NCI-H187 (cell line): ENCODE results near the gene SAMD13.
A peak's percentile ranks its signal among the peaks of the same experiment; 100 is the strongest.
"Not testable (repeated sequence)": the region's sequence is repeated elsewhere in the genome, so short reads cannot be mapped to it uniquely, and the experiment has no call there.

Source experiments
- DNase-seq, 2 experiments: peaks; one replicate each; lab custom pipeline; 2025; lab: John Stamatoyannopoulos, UW

The SAMD13 gene

GRCh38 chr1:84286071-84286470, 15.4 kb upstream of the SAMD13 start:
- no peak for DNase-seq

DNA sequence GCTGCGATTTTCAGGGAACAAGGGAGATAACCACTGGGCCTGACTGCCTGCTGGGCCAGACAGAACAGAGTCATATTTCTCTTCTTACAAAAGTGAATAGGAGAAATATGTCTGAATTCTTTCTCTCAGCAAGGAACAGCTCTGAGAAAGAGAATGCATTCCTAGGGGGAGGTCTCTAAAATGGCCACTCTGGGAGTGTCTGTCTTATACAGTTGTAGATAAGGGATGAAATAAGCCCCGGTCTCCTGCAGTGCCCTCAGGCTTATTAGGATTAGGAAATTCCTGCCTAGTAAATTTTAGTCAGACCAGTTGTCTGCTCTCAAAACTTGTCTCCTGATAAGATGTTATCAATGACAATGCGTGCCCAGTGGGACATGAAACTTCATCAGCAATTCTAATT, 14.1 kb upstream of the SAMD13 start:
- DNase-seq, result not testable (repeated sequence)

DNA sequence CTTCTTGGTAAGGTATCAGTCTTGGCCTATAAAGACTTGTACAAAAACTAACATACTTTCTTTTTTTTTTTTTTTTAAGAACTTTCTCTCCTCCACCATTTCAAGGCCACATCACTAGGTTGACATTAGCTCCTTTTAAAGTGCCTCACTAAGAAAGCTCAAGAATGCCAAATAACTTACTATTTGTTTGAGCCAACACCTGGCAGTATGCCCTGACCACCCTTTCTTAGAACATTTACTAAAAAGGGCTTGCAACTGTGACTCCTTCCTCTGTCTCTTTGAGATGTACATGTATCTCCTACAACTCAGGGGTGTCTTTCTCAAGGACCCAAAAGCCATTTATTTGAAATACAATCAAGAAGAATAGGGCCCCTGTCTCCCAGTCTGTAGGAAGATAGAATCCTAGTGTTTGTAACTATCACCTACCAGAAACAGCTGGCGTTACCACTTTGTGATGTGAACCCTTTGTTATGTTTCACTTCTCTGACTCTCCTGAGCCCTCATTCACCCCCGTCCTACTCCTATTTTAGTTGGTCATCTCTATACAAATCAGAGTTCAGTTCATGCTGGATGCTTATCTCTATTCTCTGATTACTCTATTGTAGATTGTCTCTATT, 12.2 kb upstream of the SAMD13 start:
- DNase-seq, result no peak

- DNase-seq, result no peak
These were observed 9.4 kb upstream of the SAMD13 start for GRCh38 chr1:84291882-84292655.

DNA sequence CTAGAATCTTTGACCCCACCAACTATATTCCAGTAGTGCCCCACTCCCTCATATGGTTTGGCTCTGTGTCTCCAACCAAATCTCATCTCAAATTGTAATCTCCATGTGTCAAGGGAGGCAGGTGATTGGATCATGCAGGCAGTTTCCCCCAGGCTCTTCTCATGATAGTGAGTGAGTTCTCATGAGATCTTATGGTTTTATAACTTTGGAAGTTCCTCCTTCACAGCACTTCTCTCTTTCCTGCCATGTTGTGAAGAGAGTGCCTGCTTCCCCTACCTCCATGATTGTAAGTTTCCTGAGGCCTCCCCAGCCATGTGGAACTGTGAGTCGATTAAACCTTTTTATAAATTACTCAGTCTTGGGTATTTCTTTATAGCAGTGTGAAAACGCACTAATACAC, 7.7 kb upstream of the SAMD13 start:
- DNase-seq, result no peak

DNA sequence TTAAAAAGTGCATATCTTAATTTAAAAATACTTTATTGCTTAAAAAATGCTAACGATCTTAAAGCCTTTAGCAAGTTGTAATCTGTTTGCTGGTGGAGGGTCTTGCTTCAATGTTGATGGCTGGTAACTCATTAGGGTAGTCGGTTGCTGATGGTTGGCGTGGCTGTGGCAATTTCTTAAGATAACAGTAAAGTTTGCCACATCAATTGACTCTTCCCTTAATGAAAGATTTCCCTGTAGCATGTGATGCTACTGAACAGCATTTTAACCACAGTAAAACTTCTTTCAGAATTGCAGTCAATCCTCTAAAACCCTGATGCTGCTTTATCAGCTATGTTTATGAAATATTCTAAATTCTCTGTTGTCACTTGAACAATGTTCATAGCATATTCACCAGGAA, 6.8 kb upstream of the SAMD13 start:
- no peak for DNase-seq

DNA sequence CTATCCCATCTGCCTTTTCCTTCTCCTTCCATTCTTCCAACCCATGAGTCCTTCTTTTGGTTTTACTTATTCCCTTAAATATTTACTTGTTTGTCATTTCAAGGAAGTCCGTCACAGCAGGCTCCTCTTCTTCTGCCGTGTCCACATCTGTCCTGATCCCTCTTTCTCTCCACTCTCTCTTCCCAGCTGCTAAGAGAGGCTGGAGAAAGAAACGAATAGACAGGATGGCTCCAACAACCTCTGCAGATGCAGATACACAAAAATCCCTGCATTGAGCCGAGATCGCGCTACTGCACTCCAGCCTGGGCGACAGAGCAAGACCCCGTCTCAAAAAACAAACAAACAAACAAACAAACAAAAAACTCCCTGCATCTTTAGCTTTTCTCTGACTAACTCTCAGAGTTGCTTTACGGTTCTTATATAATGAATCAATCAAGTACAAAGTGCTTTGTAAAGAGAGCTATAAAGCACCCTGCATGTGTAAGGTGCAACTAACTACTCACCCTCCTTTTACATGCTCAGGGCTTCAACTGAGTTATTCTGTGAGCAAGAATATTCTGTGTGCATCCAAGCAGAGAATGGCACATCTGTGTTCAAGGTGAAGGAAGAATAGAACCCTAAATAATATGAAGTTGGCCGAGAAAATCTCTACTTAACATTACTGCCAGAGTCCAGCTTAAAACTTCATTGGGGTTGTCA, 3.8 kb upstream of the SAMD13 start:
- DNase-seq, result no peak

DNA sequence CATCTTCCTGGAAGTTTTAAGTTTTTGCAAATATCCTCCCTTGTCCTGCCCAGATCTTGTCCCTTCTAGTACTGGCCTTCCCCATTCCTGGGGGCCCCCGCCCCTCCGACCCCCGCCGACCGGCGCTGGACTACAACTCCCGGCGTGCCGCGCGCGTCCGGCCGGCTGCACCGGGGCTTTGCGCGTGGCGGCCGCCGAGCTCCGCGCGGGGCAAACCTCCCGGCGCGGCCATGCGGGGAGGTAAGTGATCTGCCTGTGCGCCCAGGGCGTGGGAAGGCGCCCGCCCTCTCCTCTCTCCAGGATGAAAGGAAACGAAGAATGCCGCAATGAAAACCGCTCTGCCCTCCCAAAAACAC, 3.2 kb upstream of the SAMD13 start:
- no peak for DNase-seq

- no peak for DNase-seq
These were observed 2.6 kb upstream of the SAMD13 start for GRCh38 chr1:84298684-84299535.

- DNase-seq, result no peak
These were observed 1.9 kb upstream of the SAMD13 start for GRCh38 chr1:84299536-84300170.

- DNase-seq, result no peak
These were observed 1.0 kb upstream of the SAMD13 start for GRCh38 chr1:84300501-84300900.

DNA sequence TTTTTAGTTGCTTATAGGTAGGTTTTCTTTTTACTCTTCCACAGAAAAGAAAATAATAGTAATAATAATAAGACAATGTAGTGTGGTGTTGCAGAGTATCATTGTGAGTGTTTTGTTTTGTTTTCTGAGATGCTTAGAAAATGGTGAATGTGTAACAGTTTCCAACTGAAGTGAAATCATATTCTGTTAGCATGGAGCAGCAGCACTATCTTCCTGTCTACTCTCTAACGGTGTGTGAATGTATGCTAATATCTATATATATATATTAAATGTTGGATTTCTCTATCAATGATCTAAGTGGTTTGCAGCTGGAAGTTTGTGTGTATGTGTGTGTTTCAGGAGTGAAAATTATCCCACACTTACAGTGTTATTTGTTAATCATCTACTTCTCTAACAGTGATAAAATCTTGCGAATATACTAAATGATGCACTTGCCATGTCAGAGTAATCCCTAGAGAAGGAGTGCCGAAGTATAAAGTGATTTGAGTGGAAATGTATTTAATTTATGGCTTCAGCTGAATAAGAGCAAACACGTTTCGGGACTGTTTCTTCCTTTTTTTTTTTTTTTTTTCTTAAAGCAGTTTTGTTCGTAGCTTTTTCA, 377 bp downstream of the SAMD13 start:
- peak in 1 of 2 experiments; percentile 14 for DNase-seq

GRCh38 chr1:84303314-84303830, 1.9 kb downstream of the SAMD13 start:
- DNase-seq, result no peak

DNA sequence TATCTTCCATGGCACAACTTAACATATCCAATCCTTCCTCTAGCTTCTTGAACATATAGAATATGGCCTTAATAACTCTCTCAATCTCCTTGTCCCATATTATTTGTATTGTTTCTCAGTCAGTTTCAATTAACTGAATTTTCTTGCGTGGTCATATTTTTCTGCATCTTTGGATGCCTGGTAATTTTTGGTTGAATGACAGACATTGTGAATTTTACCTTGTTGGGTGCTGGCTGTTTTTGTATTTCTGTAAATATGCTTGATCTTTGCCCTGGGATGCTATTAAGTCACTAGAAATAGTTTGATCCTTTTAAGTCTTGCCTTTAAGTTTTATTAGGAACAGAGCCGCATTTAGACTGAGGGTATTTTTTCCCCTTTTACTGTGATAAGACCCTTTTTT, 5.9 kb downstream of the SAMD13 start:
- no peak for DNase-seq

- no peak for DNase-seq
These were observed 9.8 kb downstream of the SAMD13 start for GRCh38 chr1:84311296-84311695.

GRCh38 chr1:84319662-84320061, 18.2 kb downstream of the SAMD13 start:
- DNase-seq, result no peak

DNA sequence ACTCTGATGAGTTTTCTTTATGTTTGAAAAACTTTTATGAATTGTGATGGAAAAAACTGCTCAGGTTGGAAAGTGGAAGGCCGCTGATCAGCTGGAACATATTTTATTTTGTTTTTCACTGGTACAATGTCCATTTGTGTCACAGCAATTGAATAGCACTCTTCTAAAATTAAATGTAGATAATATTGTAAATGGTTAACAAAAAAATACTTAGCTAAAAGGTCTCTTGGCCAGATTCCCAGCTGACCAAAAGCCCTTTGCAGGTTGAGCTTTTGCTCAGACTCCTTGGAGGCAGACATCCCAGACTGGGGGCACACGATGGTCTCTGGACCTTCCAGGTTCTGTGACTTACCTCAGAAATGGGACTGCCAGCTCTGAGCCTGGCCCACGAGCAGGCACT, 26.3 kb downstream of the SAMD13 start:
- no peak for DNase-seq

DNA sequence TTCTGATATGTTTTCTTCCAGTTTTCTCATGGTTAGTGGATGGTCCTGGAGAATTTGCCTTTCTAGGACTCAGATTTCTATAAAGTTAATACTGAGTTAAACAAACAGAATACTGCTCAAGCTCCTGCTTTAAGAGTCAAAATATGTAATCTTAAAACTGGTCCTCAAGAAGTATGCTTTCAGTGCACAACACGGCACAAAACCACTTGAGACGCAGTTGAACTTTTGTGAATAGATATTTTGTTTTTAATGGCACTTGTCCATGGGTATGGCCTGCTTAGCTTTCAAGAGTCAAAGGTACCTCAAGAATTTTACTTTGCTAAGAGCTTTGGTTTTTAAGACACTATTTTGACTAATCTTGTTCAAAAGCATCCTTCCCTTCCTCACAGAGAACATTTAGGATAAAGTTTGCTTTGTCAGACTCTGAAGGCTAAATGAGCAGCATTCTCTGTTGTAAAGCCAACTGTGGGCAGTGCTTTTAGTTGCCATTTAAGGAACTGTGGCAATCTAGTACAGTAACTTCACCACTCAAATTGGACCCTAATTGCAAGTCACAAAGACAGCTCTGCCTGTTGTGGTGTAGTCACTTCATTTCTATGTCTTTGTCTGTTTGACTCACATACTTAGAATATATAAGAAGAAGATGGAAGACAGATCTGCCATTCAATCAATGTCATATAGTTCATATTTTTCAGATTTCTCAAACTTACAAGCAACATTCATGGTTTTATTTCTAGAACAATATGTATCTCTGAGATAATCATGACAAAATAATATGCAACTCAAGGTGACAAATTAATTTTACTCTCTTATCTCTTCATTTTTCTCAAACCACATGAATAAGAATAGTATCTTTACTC, 28.8 kb downstream of the SAMD13 start:
- no peak for DNase-seq

DNA sequence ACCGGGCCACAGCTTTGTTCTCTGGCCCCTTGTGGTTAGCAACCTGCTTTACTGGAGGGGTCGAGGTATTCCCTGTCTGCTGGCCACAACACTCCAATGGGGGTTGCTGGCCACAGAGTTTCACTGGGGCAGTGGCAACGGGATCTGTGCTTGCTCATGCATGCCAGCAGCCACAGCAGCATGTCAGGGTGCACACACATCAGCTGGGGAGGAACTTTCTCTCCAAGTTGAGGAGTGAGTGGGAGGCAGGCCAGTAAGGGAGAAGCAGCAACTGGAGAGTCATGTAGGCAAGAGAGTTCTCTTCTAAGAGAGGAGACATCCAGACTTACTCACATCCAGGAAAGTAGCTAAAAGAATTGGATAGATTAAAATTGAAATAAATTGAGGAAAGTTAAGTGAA, 38.0 kb downstream of the SAMD13 start:
- no peak for DNase-seq

- no peak for DNase-seq
These were observed 42.8 kb downstream of the SAMD13 start for GRCh38 chr1:84344286-84344685.
